ENCODE data around the gene MRPS5.

The MRPS5 gene

GRCh38 chr2:95059656-95060370 is 61.8 kb downstream of the MRPS5 start:
- no peak for DNase-seq

- no peak for DNase-seq
These were observed 62.5 kb downstream of the MRPS5 start for GRCh38 chr2:95058989-95059641.

- DNase-seq = no peak
These were observed 63.1 kb downstream of the MRPS5 start for GRCh38 chr2:95058466-95058988.

- no peak for DNase-seq
These were observed 63.9 kb downstream of the MRPS5 start for GRCh38 chr2:95057535-95058370.

GRCh38 chr2:95056461-95057459 is 64.8 kb downstream of the MRPS5 start:
- no peak for DNase-seq

- no peak for DNase-seq
These were observed 65.6 kb downstream of the MRPS5 start for GRCh38 chr2:95056044-95056443.

GRCh38 chr2:95055262-95055661 is 66.3 kb downstream of the MRPS5 start:
- DNase-seq = no peak

GRCh38 chr2:95054016-95054415 is 67.6 kb downstream of the MRPS5 start:
- DNase-seq = no peak

- DNase-seq = no peak
These were observed 68.1 kb downstream of the MRPS5 start for GRCh38 chr2:95053543-95053942.

GRCh38 chr2:95052804-95053479 is 68.7 kb downstream of the MRPS5 start:
- no peak for DNase-seq

- peak; percentile 54 for DNase-seq
These were observed 69.3 kb downstream of the MRPS5 start for GRCh38 chr2:95052307-95052706.

GRCh38 chr2:95051626-95052025 is 70.0 kb downstream of the MRPS5 start:
- DNase-seq = no peak

- no peak for DNase-seq
These were observed 71.0 kb downstream of the MRPS5 start for GRCh38 chr2:95050385-95051300.

GRCh38 chr2:95049961-95050360 is 71.6 kb downstream of the MRPS5 start:
- no peak for DNase-seq

- DNase-seq = no peak
These were observed 72.0 kb downstream of the MRPS5 start for GRCh38 chr2:95049683-95049955.

- DNase-seq = no peak
These were observed 72.6 kb downstream of the MRPS5 start for GRCh38 chr2:95048825-95049682.

- peak; percentile 46 for DNase-seq
These were observed 73.7 kb downstream of the MRPS5 start for GRCh38 chr2:95047629-95048510.

GRCh38 chr2:95046371-95047112 is 75.1 kb downstream of the MRPS5 start:
- DNase-seq = no peak

Data from NCI-H345 (cell line).